Measurements from ENCODE around the gene SERPING1. TPM values are rescaled to one million over a fixed set of nuclear protein-coding genes. Genes with fewer than 3 reads are reported as not detected.

Gene SERPING1
- total and polyA plus RNA-seq, 2 of the 13 experiments (the other 11 are each of a cell fraction or from before 2014, with no cell fraction given) = 2.0 to 10.4 TPM

- WGBS (ENCODE audit: low lambda C conversion rate) = 88% methylated on average over 9 of the region's 9 CpGs
- no peaks in the 10 kb centered on the region; a peak in 1 of 5 replicates for H3K27me3 ChIP-seq (ENCODE audit: control insufficient read depth in 1 of 2, insufficient read depth in 2 of 2, low read length in 2 of 2)
- intact Hi-C loops (cut with micrococcal nuclease; ENCODE audit: unreplicated experiment) (loop anchor here (10.0 kb wide), 1 partner anchor 141 kb away; no protein-coding TSS in a partner anchor), in situ Hi-C loops (cut with HindIII; ENCODE audit: extremely low pct_ligation_motif_present, low pct_unique_long_range_greater_than_20kb) (loop anchor here (25.0 kb wide), 2 partner anchors 623 to 848 kb away; partner anchors contain the start of gene OR5B21)
- ATAC-seq (no peak), FAIRE-seq (no peak), DNase-seq (ENCODE audit: low spot score) (no peak)
- peaks cover 8% of the 10 kb centered on the region for H3K4me1 ChIP-seq (ENCODE audit: insufficient read depth, low read length)
- no peak overlapping the region for H3K4me3 ChIP-seq (replicated peaks in 1 of 3; ENCODE audit: insufficient read depth in 1 of 3, low read depth in 2 of 3, low read length in 3 of 3)
- ChIA-PET CTCF (ENCODE audit: low intra/inter-chr PET ratio, low total read pairs) (no interaction called here), POLR2A (no interaction called here)
- no peak overlapping the region for H3K27ac ChIP-seq (ENCODE audit: extremely low read length, insufficient read depth, low read length)
- peaks cover 14% of the 10 kb centered on the region for H3K79me2 ChIP-seq (ENCODE audit: insufficient read depth, low read length)
- H3K9ac ChIP-seq (ENCODE audit: insufficient read depth, low read depth, low read length) = no peak overlapping the region
- no peaks in the 10 kb centered on the region for H3K9me3 ChIP-seq (ENCODE audit: low read length)
- TF ChIP-seq TP53 (CRISPR knock-in tag; conservative IDR thresholded peaks at IDR 0.05) = no peak
- TF ChIP-seq, protein P1, sequence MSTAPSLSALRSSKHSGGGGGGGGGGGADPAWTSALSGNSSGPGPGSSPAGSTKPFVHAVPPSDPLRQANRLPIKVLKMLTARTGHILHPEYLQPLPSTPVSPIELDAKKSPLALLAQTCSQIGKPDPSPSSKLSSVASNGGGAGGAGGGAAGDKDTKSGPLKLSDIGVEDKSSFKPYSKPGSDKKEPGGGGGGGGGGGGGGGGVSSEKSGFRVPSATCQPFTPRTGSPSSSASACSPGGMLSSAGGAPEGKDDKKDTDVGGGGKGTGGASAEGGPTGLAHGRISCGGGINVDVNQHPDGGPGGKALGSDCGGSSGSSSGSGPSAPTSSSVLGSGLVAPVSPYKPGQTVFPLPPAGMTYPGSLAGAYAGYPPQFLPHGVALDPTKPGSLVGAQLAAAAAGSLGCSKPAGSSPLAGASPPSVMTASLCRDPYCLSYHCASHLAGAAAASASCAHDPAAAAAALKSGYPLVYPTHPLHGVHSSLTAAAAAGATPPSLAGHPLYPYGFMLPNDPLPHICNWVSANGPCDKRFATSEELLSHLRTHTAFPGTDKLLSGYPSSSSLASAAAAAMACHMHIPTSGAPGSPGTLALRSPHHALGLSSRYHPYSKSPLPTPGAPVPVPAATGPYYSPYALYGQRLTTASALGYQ (CRISPR knock-in tag; IDR thresholded peaks at IDR 0.05) = no peak
- TF ChIP-seq ZIK1 (CRISPR knock-in tag; IDR thresholded peaks at IDR 0.05; ENCODE audit: borderline replicate concordance, low read depth) = no peak
- TF ChIP-seq ZNF34 (CRISPR knock-in tag; IDR thresholded peaks at IDR 0.05; ENCODE audit: borderline replicate concordance) = no peak
- TF ChIP-seq HDAC2 (CRISPR knock-in tag; IDR thresholded peaks at IDR 0.05) = no peak
- TF ChIP-seq, protein P2, sequence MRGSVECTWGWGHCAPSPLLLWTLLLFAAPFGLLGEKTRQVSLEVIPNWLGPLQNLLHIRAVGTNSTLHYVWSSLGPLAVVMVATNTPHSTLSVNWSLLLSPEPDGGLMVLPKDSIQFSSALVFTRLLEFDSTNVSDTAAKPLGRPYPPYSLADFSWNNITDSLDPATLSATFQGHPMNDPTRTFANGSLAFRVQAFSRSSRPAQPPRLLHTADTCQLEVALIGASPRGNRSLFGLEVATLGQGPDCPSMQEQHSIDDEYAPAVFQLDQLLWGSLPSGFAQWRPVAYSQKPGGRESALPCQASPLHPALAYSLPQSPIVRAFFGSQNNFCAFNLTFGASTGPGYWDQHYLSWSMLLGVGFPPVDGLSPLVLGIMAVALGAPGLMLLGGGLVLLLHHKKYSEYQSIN (CRISPR knock-in tag; IDR thresholded peaks at IDR 0.05; ENCODE audit: borderline replicate concordance) = no peak
- TF ChIP-seq, protein P3, sequence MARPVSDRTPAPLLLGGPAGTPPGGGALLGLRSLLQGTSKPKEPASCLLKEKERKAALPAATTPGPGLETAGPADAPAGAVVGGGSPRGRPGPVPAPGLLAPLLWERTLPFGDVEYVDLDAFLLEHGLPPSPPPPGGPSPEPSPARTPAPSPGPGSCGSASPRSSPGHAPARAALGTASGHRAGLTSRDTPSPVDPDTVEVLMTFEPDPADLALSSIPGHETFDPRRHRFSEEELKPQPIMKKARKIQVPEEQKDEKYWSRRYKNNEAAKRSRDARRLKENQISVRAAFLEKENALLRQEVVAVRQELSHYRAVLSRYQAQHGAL (CRISPR knock-in tag; IDR thresholded peaks at IDR 0.05; ENCODE audit: not compliant biosample characterization) = no peak
- TF ChIP-seq KLF9 (CRISPR knock-in tag; IDR thresholded peaks at IDR 0.05; ENCODE audit: low read depth) = no peak
- TF ChIP-seq ARNT (IDR thresholded peaks at IDR 0.05) = no peak
- TF ChIP-seq, protein P4, sequence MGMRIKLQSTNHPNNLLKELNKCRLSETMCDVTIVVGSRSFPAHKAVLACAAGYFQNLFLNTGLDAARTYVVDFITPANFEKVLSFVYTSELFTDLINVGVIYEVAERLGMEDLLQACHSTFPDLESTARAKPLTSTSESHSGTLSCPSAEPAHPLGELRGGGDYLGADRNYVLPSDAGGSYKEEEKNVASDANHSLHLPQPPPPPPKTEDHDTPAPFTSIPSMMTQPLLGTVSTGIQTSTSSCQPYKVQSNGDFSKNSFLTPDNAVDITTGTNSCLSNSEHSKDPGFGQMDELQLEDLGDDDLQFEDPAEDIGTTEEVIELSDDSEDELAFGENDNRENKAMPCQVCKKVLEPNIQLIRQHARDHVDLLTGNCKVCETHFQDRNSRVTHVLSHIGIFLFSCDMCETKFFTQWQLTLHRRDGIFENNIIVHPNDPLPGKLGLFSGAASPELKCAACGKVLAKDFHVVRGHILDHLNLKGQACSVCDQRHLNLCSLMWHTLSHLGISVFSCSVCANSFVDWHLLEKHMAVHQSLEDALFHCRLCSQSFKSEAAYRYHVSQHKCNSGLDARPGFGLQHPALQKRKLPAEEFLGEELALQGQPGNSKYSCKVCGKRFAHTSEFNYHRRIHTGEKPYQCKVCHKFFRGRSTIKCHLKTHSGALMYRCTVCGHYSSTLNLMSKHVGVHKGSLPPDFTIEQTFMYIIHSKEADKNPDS (CRISPR knock-in tag; IDR thresholded peaks at IDR 0.05) = no peak
- TF ChIP-seq ZNF598 (CRISPR knock-in tag; IDR thresholded peaks at IDR 0.05; ENCODE audit: borderline replicate concordance) = no peak
- no peak for TF ChIP-seq ZNF652 (CRISPR knock-in tag; IDR thresholded peaks at IDR 0.05; ENCODE audit: borderline replicate concordance, low read depth)
- TF ChIP-seq NFYC (CRISPR knock-in tag; IDR thresholded peaks at IDR 0.05) = no peak
- no peak for TF ChIP-seq CEBPG (CRISPR knock-in tag; IDR thresholded peaks at IDR 0.05)
- TF ChIP-seq REL (CRISPR knock-in tag; conservative IDR thresholded peaks at IDR 0.05) = no peak
- TF ChIP-seq, protein P5, sequence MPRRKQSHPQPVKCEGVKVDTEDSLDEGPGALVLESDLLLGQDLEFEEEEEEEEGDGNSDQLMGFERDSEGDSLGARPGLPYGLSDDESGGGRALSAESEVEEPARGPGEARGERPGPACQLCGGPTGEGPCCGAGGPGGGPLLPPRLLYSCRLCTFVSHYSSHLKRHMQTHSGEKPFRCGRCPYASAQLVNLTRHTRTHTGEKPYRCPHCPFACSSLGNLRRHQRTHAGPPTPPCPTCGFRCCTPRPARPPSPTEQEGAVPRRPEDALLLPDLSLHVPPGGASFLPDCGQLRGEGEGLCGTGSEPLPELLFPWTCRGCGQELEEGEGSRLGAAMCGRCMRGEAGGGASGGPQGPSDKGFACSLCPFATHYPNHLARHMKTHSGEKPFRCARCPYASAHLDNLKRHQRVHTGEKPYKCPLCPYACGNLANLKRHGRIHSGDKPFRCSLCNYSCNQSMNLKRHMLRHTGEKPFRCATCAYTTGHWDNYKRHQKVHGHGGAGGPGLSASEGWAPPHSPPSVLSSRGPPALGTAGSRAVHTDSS (CRISPR knock-in tag; conservative IDR thresholded peaks at IDR 0.05) = no peak
- no peak for TF ChIP-seq MEF2D (CRISPR knock-in tag; IDR thresholded peaks at IDR 0.05)
- H3K36me3 ChIP-seq (replicated peaks in 1 of 2; ENCODE audit: control insufficient read depth in 1 of 2, insufficient read depth in 2 of 2, low read length in 2 of 2) = peaks cover 11 to 22% of the 10 kb centered on the region in 2 experiments
- no peaks in the 10 kb centered on the region for H4K20me1 ChIP-seq (ENCODE audit: insufficient read depth, low read length)
- H3K4me2 ChIP-seq (ENCODE audit: low read depth, low read length) = no peak overlapping the region
- no peak overlapping the region for H2AFZ ChIP-seq (ENCODE audit: low read length)
- no TSS peak for BruUV-seq (replicated peaks)
Measured at GRCh38 chr11:57663975-57664374, 66.5 kb downstream of the SERPING1 start.
